ENCODE results near the gene E2F1. TPM values are rescaled to one million over a fixed set of nuclear protein-coding genes. Genes with fewer than 3 reads are reported as not detected.
"Not testable (repeated sequence)": the region's sequence is repeated elsewhere in the genome, so short reads cannot be mapped to it uniquely, and the experiment has no call there.

The E2F1 gene
- total RNA-seq, 1 experiment from 2014 or later = 7.9 TPM

DNA sequence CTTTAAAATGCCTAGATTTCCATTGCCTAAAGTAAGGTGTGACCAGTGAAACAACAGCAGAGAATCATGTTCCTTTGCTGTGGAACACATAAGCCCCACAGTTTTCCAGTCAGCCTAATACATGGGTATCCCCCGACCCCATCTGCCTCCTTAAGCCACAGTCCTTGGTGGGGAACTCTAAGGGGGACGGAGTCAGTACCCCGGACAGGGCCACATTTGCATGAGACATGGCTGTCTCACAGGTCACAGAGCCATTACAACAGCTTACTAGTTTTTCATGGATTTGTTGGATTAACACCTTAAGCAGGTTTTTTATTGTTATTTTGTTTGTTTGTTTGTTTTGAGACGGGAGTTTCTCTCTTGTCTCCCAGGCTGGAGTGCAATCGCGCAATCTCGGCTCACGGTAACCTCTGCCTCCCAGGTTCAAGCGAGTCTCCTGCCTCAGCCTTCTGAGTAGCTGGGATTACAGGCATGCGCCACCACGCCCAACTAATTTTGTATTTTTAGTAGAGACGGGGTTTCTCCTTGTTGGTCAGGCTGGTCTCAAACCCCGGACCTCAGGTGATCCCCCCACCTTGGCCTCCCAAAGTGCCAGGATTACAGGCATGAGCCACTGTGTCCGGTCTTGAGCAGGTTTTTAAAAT lies 39.1 kb downstream of the E2F1 start:
- DNase-seq (ENCODE audit: extremely low read depth, low read depth) = not testable (repeated sequence)

DNA sequence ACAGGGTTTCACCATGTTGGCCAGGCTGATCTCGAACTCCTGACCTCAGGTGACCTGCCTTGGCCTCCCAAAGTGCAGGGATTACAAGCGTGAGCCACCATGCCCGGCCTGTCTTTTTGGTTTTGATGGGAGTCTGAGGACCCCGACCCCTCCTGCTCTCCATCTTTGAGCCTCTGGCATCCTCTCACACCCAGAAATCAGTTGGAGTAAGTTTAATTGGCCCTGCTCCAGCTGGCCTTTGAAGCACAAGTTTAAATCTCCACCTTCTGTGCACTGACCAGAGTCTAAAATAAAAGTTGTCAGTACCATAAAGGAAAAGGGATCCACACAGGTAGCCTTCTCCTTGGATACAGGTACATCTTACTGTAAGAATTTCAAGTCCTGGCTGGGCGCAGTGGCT lies 40.0 kb downstream of the E2F1 start:
- no peak for DNase-seq (ENCODE audit: extremely low read depth, low read depth)

DNA sequence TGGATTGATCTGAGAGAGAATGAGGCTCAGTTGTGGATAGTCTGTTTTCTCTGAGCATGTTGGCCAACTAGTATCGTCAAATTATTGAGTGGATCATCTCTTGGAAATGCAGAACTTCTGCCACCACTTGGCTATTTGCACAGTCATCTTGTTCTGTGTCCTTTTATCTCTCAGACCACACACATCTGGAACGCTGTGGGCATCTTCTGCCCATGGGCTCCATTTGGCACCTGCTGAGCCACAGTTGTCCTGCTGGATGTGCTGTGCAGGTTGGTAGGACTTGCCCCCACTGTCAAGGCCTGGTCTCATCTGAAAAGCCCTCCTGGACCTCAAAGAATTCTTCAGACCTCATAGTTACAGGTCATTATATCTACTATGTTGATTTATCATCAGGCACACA lies 40.8 kb downstream of the E2F1 start:
- no peak for DNase-seq (ENCODE audit: extremely low read depth, low read depth)

DNA sequence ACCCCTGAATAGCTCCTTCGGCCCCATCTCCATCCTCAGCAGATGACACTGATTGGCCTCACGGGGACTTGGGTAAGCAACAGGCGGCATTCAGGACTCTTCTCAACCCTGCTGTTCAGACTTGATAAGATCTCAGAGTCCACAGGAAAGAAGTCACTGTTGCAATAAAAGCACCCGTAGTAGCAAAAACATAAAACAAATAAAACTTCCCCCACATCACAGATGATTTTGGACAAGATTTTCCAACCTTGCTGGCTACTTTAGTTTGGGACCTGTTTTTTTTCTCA lies 41.2 kb downstream of the E2F1 start:
- no peak for DNase-seq (ENCODE audit: extremely low read depth, low read depth)

DNA sequence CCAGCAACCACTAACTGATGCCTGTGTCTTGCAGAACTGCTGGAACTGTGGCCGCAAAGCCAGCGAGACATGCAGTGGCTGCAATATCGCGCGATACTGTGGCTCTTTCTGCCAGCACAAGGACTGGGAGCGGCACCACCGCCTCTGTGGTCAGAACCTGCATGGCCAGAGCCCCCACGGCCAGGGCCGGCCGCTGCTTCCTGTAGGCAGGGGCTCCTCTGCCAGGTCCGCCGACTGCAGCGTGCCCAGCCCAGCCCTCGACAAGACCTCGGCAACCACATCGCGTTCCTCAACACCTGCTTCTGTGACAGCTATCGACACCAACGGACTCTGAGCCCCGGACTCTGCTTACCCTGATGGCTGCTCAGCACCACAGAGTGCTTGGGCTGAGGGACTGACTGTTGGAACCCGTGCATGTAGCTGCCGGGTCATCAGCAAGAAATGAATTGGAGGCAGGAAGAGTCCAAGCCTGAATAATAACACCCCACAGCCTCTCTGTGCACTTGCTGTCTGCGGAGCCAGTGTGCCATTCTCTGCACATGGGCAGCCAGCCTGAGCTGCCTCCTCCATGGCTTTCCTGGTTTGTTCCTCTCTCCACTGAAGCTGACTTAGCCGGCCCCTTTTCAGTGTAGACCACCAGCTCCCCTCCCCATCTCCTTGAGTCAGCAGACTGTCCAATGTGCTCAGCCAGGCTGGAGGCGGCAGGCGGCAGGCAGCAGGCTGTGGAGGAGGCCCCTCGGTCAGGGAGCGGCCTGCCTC lies 41.7 kb downstream of the E2F1 start:
- no peak for DNase-seq (ENCODE audit: extremely low read depth, low read depth)

DNA sequence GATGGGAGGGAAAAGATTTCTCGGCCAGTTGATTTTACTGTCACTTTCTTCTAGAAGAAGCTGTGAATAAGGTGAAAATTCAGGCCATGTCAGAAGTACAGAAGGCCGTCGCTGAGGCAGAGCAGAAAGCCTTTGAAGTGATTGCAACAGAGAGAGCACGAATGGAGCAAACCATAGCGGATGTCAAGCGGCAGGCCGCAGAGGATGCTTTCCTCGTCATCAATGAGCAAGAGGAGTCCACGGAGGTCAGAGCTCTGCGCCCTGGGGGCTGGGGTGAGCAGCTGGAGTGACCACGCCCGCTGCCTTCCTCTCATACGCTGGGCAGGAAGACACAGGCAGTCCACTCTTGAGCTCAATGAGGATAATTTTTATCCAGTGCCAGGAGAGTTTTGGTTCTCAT lies 45.9 kb downstream of the E2F1 start:
- DNase-seq (ENCODE audit: extremely low read depth, low read depth) = no peak

DNA sequence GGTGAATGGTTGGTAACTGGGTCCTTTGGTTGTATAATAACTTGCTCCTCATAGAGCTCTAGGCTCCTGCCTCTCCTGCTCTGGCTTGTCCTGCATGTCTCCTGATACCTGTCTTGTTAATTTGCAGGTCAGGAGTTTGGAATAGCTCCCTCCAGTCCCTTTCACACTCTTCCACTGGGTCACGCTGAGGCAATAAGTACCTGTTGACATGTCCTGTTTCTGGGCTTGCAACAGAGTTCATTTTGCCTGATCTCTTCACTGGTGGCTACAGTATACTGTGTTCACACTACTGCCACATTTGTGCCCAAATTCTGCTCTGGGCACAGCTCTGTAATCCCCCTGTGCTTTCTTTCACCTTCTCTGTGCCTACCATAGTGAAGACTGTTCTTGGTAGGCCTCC lies 49.4 kb downstream of the E2F1 start:
- DNase-seq (ENCODE audit: extremely low read depth, low read depth) = no peak

DNA sequence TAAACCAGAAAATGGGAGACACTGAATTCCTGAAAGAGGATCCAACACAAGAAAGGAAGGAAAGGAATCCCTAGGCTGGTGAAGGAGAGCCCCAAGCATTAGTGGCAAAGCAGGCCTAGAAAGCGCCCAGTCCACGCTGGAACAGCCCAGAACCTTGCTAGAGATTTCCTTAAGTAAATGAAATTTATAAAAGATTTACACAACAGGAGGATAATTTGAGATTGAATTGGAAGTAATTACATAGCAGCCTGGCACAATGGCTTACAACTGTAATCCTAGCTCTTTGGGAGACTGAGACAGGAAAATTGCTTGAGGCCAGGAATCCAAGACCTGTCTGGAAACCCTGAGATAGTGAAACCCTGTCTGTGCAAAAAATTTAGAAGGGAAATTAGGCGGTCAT lies 50.8 kb downstream of the E2F1 start:
- no peak for DNase-seq (ENCODE audit: extremely low read depth, low read depth)

DNA sequence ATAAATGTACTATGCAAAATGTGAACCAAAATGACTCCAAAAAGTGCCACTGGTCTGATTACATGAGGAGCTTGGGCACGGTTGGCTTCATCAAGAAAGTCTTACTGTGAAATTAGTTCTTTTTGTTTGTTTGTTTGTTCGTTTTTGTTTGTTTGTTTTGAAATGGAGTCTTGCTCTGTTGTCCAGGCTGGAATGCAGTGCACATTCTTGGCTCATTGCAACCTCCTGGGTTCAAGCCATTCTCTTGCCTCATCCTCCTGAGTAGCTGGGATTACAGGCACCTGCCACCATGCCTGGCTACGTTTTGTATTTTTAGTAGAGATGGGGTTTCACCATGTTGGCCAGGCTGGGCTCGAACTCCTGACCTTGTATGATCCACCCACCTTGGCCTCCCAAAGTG lies 54.3 kb downstream of the E2F1 start:
- DNase-seq (ENCODE audit: extremely low read depth, low read depth) = not testable (repeated sequence)

DNA sequence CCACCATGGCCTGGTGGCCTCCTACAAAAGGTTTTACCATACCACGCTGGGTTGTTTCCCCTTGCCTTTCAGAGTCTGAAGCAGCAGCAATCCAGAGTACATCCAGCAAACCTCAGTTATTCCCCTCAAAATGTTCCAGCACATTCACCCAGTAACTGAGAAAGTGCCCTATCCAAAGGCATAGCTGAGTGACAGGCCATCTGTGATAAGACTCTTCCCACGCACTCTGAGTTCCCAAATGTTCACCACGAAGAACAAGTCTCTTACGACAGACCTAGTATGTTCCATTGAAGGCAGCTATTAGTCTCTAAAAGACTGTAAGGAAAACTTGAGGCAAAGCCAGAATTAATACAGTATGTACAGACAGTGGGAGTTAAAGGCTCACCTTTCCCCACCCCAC lies 55.7 kb downstream of the E2F1 start:
- DNase-seq (ENCODE audit: extremely low read depth, low read depth) = no peak

DNA sequence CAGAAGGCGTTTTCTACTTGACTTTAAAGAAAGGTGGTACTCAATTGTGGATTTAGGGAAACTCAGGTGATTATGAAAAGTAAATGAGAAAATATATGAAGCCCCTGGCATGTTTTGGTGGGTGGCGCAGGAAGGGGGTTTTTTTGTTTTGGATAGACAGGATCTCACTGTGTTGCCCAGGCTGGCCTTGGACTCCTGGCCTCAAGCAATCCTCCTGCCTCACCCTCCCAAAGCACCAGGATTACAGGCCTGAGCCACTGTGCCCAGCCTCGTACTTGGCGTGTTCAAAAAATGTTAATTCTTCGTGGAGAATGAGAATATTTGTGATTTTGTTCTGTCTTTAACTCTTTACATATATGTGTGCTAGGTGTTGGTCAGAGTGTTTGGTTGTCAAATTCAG lies 56.2 kb downstream of the E2F1 start:
- DNase-seq (ENCODE audit: extremely low read depth, low read depth) = no peak

DNA sequence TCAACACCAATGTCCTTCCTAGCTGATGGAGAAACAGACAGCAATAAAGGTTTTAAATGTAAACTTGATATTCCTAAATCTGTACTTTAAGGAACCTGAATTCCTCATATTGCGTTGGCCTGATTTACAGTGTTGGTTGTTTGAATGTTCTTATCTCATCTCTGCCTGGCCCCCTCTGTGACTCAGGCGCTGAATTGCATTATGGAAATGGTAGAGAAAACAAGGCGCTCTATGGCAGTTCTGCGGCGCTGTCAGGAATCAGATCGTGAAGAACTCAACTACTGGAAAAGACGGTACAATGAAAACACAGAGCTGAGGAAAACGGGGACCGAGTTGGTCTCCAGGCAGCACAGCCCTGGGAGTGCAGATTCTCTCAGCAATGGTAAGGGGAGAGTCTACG lies 56.7 kb downstream of the E2F1 start:
- DNase-seq (ENCODE audit: extremely low read depth, low read depth) = no peak

DNA sequence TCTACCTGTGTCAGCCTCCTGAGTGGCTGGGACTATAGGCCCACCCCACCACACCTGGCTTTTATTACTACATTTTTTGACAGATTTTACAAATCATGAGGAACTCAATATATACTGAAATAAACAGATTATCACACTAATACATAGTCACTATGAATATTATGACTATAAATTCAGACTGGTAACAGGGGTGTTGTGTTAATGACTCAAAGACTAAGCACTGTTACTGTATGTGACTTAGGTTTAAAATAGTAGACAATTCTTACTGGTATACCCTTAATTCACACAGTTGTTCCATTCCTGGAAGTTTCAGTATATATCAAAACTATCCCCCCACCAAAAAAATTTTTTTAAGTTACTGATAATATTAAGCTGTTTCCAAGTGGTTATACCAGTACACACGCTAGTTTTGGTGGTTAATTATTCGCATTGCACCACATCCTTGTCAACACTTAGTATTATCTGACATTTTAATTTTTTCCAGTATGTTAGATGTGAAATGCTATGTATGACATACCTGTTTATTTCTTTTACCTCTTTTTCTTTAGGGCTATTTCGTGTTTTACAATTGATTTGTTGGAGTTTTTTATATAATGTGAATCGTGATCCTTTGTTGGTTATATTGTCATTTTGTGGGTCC lies 58.5 kb downstream of the E2F1 start:
- no peak for DNase-seq (ENCODE audit: extremely low read depth, low read depth)

DNA sequence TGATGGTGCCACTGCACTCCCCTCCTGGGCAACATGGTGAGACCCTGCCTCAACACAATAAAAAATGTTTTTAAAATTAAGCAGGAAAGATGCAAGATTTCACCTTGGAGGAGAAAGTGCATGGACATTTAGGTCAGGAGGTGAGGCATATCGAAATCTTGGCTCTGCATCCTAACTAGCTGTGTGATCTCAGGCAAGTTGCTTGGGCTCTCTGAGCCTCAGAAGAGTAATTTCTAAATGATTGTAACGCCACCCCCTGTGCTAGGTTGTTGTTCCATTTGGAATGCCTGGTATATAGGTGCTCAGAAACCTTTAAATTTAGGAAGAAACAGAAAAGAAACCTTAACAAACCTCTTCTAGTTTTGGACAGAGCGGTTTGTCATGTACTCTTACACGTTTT lies 60.0 kb downstream of the E2F1 start:
- DNase-seq (ENCODE audit: extremely low read depth, low read depth) = no peak

Other genes starting within 250 kb of the E2F1 start
- gene SNTA1, start 242.6 kb downstream of the E2F1 start, total RNA-seq (2014; rRNA removed; shearing (Covaris generic)) = 7.3 and 10.4 TPM in 2 replicates
- gene CBFA2T2, start 196.3 kb downstream of the E2F1 start, total RNA-seq (2014; rRNA removed; shearing (Covaris generic)) = 4.2 and 5.5 TPM in 2 replicates
- gene C20orf144, start 24.1 kb downstream of the E2F1 start, total RNA-seq (2014; rRNA removed; shearing (Covaris generic)) = not detected in 2 replicates
- gene ACTL10, start 19.4 kb downstream of the E2F1 start, total RNA-seq (2014; rRNA removed; shearing (Covaris generic)) = not detected in 2 replicates
- gene NECAB3, start 12.0 kb downstream of the E2F1 start, total RNA-seq (2014; rRNA removed; shearing (Covaris generic)) = 35.2 and 40.2 TPM in 2 replicates
- 2.7 and 4.5 TPM in 2 replicates for gene PXMP4, start 33.9 kb upstream of the E2F1 start, total RNA-seq (2014; rRNA removed; shearing (Covaris generic))
- 2.2 and 2.4 TPM in 2 replicates for gene ZNF341, start 45.6 kb upstream of the E2F1 start, total RNA-seq (2014; rRNA removed; shearing (Covaris generic))
- gene CHMP4B, start 125.0 kb upstream of the E2F1 start, total RNA-seq (2014; rRNA removed; shearing (Covaris generic)) = 22.6 and 26.6 TPM in 2 replicates

Measured in NCI-H460 (cell line).